ENCODE results near the gene MEF2A.
A peak's percentile ranks its signal among the peaks of the same experiment; 100 is the strongest.

Gene MEF2A

GRCh38 chr15:99619712-99620111, 53.9 kb downstream of the MEF2A start:
- no peak for TF ChIP-seq CTCF (IDR thresholded peaks at IDR 0.05; ENCODE audit: insufficient read depth, low read depth, low read length, missing control alignments)
- DNase-seq (ENCODE audit: low read depth), result no peak
- no peak overlapping the region for H3K4me3 ChIP-seq (ENCODE audit: low read depth, low read length)

GRCh38 chr15:99620178-99620577, 54.4 kb downstream of the MEF2A start:
- H3K4me3 ChIP-seq (ENCODE audit: low read depth, low read length), result no peak overlapping the region
- DNase-seq (ENCODE audit: low read depth), result no peak
- no peak for TF ChIP-seq CTCF (IDR thresholded peaks at IDR 0.05; ENCODE audit: insufficient read depth, low read depth, low read length, missing control alignments)

GRCh38 chr15:99621767-99622166, 56.0 kb downstream of the MEF2A start:
- no peak for DNase-seq (ENCODE audit: low read depth)
- no peak overlapping the region for H3K4me3 ChIP-seq (ENCODE audit: low read depth, low read length)
- no peak for TF ChIP-seq CTCF (IDR thresholded peaks at IDR 0.05; ENCODE audit: insufficient read depth, low read depth, low read length, missing control alignments)

GRCh38 chr15:99628374-99629001, 62.7 kb downstream of the MEF2A start:
- no peak for DNase-seq (ENCODE audit: low read depth)
- no peak for TF ChIP-seq CTCF (IDR thresholded peaks at IDR 0.05; ENCODE audit: insufficient read depth, low read depth, low read length, missing control alignments)
- no peak overlapping the region for H3K4me3 ChIP-seq (ENCODE audit: low read depth, low read length)

GRCh38 chr15:99630607-99631131, 64.9 kb downstream of the MEF2A start:
- peak overlapping the region; percentile 23 for H3K4me3 ChIP-seq (ENCODE audit: low read depth, low read length)
- TF ChIP-seq CTCF (IDR thresholded peaks at IDR 0.05; ENCODE audit: insufficient read depth, low read depth, low read length, missing control alignments), result no peak
- no peak for DNase-seq (ENCODE audit: low read depth)

- H3K4me3 ChIP-seq (ENCODE audit: low read depth, low read length), result no peak overlapping the region
- peak; percentile 76 for DNase-seq (ENCODE audit: low read depth)
- no peak for TF ChIP-seq CTCF (IDR thresholded peaks at IDR 0.05; ENCODE audit: insufficient read depth, low read depth, low read length, missing control alignments)
Measured at GRCh38 chr15:99631255-99631654, 65.5 kb downstream of the MEF2A start.

GRCh38 chr15:99632521-99632920, 66.7 kb downstream of the MEF2A start:
- no peak for DNase-seq (ENCODE audit: low read depth)
- H3K4me3 ChIP-seq (ENCODE audit: low read depth, low read length), result no peak overlapping the region
- TF ChIP-seq CTCF (IDR thresholded peaks at IDR 0.05; ENCODE audit: insufficient read depth, low read depth, low read length, missing control alignments), result no peak

Measured in GM12865 (cell line).